ENCODE measurements around the gene CAMK1D. TPM values are rescaled to one million over a fixed set of nuclear protein-coding genes. Genes with fewer than 3 reads are reported as not detected.
A peak's percentile ranks its signal among the peaks of the same experiment; 100 is the strongest.

CAMK1D gene
- polyA plus RNA-seq, 1 donor (not counting 4 experiments of a cell fraction or from before 2014, with no cell fraction given), result 0.76 TPM

DNA sequence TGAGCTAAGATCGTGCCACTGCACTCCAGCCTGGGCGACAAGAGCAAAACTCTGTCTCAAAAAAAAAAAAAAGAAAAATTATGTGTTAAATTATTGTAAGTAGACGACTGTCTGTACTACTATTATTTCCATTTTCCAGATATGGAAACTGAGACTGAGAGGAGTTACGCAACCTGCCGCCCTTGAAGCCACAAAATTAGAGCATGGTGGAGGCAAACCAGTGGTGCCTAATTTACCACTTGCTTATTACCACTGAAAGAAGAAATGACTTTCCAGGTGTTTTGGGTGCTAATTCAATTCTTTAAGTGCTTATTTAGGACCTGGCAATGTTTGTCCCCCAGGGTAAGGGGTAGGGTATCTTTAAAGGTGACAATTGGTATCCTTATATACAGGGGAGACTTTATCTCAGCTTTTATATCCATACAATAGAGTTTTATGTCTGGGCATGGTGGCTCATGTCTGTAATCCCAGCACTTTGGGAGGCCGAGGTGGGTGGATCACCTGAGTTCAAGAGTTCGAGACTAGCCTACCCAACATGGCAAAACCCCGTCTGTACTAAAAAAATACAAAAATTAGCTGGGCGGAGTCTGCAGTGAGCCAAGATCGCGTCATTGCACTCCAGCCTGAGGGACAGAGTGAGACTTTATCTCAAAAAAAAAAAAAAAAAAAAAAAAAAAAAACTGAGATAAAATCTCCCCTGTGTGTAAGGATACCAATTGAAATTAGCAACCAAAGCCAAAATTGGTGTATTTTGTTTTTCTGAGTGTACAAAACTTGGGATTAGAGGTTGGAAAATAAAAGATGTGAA, 16.6 kb upstream of the CAMK1D start:
- Histone ChIP-seq H3K27me3 (ENCODE audit: control insufficient read depth, extremely low read depth, insufficient read depth, low read length) (no peaks in the 10 kb centered on the region), H4K20me1 (ENCODE audit: control insufficient read depth, extremely low read depth, insufficient read depth, low read length) (peaks cover 2% of the 10 kb centered on the region), H3K4me3 (ENCODE audit: control insufficient read depth in 2 of 3, extremely low read depth in 1 of 3, insufficient read depth in 2 of 3, low read depth in 1 of 3, low read length in 3 of 3) (peak overlapping the region in 2 of 3 experiments; percentile 2 to 8), H3K9me3 (ENCODE audit: control insufficient read depth, low read depth, low read length) (no peaks in the 10 kb centered on the region), H2AFZ (ENCODE audit: control insufficient read depth, low read length) (peak overlapping the region; percentile 64), H3K4me1 (ENCODE audit: control insufficient read depth, extremely low read depth, insufficient read depth, low read length) (peaks cover 17% of the 10 kb centered on the region), H3K36me3 (ENCODE audit: control insufficient read depth in 2 of 2, extremely low read depth in 1 of 2, insufficient read depth in 2 of 2, low read length in 2 of 2) (no peaks in the 10 kb centered on the region), H3K9me1 (ENCODE audit: control insufficient read depth, extremely low read depth, insufficient read depth, low read length) (no peaks in the 10 kb centered on the region), H3K4me2 (ENCODE audit: control insufficient read depth, extremely low read depth, insufficient read depth, low read depth, low read length) (peak overlapping the region; percentile 70), H3K79me2 (ENCODE audit: control insufficient read depth, insufficient read depth, low read length) (no peaks in the 10 kb centered on the region), H3K9ac (ENCODE audit: control insufficient read depth, extremely low read depth, insufficient read depth, low read length) (peak overlapping the region; percentile 62), H3K27ac (ENCODE audit: control insufficient read depth, insufficient read depth, low read length) (peak overlapping the region; percentile 82)
- FAIRE-seq (no peak), DNase-seq (ENCODE audit: low read depth, low spot score) (no peak)
- dilution Hi-C loops (cut with MboI; ENCODE audit: extremely low pct_ligation_motif_present, low sequenced_read_pairs), result no loop called here
- TF ChIP-seq EZH2 (IDR thresholded peaks at IDR 0.05; ENCODE audit: low read length), result no peak
- TF ChIP-seq, protein P1, sequence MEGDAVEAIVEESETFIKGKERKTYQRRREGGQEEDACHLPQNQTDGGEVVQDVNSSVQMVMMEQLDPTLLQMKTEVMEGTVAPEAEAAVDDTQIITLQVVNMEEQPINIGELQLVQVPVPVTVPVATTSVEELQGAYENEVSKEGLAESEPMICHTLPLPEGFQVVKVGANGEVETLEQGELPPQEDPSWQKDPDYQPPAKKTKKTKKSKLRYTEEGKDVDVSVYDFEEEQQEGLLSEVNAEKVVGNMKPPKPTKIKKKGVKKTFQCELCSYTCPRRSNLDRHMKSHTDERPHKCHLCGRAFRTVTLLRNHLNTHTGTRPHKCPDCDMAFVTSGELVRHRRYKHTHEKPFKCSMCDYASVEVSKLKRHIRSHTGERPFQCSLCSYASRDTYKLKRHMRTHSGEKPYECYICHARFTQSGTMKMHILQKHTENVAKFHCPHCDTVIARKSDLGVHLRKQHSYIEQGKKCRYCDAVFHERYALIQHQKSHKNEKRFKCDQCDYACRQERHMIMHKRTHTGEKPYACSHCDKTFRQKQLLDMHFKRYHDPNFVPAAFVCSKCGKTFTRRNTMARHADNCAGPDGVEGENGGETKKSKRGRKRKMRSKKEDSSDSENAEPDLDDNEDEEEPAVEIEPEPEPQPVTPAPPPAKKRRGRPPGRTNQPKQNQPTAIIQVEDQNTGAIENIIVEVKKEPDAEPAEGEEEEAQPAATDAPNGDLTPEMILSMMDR (optimal IDR thresholded peaks at IDR 0.05 in 1 of 3, IDR thresholded peaks at IDR 0.05 in 1 of 3, conservative IDR thresholded peaks at IDR 0.05 in 1 of 3; ENCODE audit: extremely low read depth in 1 of 3, insufficient read depth in 2 of 3, low read length in 3 of 3), result no peak

DNA sequence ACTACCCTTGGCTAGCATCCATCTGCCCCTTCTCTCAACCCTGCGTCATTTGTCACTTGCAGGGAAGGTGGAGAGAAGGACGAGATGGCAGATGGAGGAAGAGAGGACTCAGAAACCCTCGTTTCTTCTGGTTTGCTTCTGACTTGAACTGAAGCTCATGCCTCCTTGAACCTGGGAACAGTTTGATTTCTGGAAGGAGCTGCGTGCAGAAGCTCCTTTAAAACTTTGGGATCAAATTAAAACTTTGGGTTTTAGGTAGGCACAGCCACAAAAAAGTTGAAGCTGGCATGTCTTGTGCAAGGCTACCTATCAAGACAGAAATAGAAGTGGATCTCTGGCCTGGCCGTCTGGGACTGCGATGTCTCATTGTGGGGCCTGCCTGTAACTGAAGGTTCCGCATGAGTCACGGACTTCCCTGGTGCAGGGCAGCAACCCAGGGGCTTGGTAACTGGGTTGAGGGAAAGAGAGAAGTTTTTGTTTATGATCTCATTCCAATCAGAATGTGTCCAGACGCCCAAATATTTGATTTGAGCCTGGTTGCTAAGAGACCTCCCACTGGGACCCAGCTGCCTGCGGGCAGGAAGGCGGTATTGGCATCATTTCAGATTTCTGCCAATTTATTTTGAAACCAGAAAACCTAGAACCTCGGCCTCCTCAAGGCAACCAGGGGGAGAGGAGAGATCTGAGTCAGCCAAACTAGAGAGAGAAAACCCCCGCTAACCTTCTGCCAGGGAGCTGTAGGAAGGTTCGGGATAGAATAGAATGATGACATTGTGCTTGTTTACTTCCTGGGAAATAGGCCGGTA, 15.8 kb upstream of the CAMK1D start:
- Histone ChIP-seq H3K4me2 (ENCODE audit: control insufficient read depth, extremely low read depth, insufficient read depth, low read depth, low read length) (peak overlapping the region; percentile 70), H4K20me1 (ENCODE audit: control insufficient read depth, extremely low read depth, insufficient read depth, low read length) (peaks cover 2% of the 10 kb centered on the region), H3K27ac (ENCODE audit: control insufficient read depth, insufficient read depth, low read length) (peak overlapping the region; percentile 82), H3K4me3 (ENCODE audit: control insufficient read depth in 2 of 3, extremely low read depth in 1 of 3, insufficient read depth in 2 of 3, low read depth in 1 of 3, low read length in 3 of 3) (peak overlapping the region in 2 of 3 experiments; percentile 2 to 42), H3K9ac (ENCODE audit: control insufficient read depth, extremely low read depth, insufficient read depth, low read length) (peak overlapping the region; percentile 62), H3K9me3 (ENCODE audit: control insufficient read depth, low read depth, low read length) (no peaks in the 10 kb centered on the region), H3K4me1 (ENCODE audit: control insufficient read depth, extremely low read depth, insufficient read depth, low read length) (peaks cover 17% of the 10 kb centered on the region), H3K27me3 (ENCODE audit: control insufficient read depth, extremely low read depth, insufficient read depth, low read length) (no peaks in the 10 kb centered on the region), H3K79me2 (ENCODE audit: control insufficient read depth, insufficient read depth, low read length) (no peaks in the 10 kb centered on the region), H3K36me3 (ENCODE audit: control insufficient read depth in 2 of 2, extremely low read depth in 1 of 2, insufficient read depth in 2 of 2, low read length in 2 of 2) (no peaks in the 10 kb centered on the region), H2AFZ (ENCODE audit: control insufficient read depth, low read length) (peak overlapping the region; percentile 64), H3K9me1 (ENCODE audit: control insufficient read depth, extremely low read depth, insufficient read depth, low read length) (no peaks in the 10 kb centered on the region)
- dilution Hi-C loops (cut with MboI; ENCODE audit: extremely low pct_ligation_motif_present, low sequenced_read_pairs), result no loop called here
- FAIRE-seq (peak; percentile 79), DNase-seq (ENCODE audit: low read depth, low spot score) (peak; percentile 91)
- no peak for TF ChIP-seq EZH2 (IDR thresholded peaks at IDR 0.05; ENCODE audit: low read length)
- TF ChIP-seq, protein P1 (optimal IDR thresholded peaks at IDR 0.05 in 1 of 3, IDR thresholded peaks at IDR 0.05 in 1 of 3, conservative IDR thresholded peaks at IDR 0.05 in 1 of 3; ENCODE audit: extremely low read depth in 1 of 3, insufficient read depth in 2 of 3, low read length in 3 of 3), result no peak

All from keratinocyte (primary cell).